Uterus (tissue), 2 donors: ENCODE measurements around the gene COL26A1.

Source experiments
- CTCF ChIP-seq, 4 experiments: fragments of 200-600 bp in 2 of 4; fragments of 450-650 bp in 2 of 4; sonication (generic) in 2 of 4; IDR thresholded peaks; one replicate each; pipeline ENCODE4 v1.5.1; 2016 to 2019; ENCODE audit warnings: antibody characterized with exemption in 4 of 4, mild to moderate bottlenecking in 2 of 4, moderate library complexity in 1 of 4
- POLR2A ChIP-seq, 2 donors: fragments of 450-650 bp; IDR thresholded peaks; one replicate each; pipeline ENCODE4 v1.6.1; 2016; ENCODE audit warnings: antibody characterized with exemption in 2 of 2, mild to moderate bottlenecking in 1 of 2, moderate library complexity in 1 of 2

- no peak for TF ChIP-seq CTCF (IDR thresholded peaks at IDR 0.05)
- TF ChIP-seq POLR2A (IDR thresholded peaks at IDR 0.05): no peak
Measured at GRCh38 chr7:101594790-101595189, 232.1 kb downstream of the COL26A1 start.
